Measurements from ENCODE around the gene CEP63.

DNA sequence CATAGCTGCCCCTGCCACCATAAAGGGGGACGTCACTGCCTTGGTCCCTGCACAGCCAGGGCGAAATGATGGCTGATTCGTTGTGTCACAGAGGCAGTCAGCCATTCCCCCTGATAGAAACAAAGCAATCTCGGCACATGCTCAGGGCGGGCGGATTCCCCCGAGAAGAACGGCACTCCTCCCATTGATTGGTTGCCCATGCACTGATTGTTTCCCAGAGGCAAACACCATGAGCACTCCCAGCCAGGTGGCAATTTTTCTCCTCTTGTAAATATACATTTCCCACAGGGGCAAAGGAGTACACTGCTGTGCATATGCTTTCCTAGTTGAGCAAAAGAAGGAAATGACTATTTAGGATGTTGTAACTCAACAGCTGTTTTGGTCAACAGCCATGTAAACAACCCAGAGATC is 108.5 kb downstream of the CEP63 start:
- TF ChIP-seq, protein P1, sequence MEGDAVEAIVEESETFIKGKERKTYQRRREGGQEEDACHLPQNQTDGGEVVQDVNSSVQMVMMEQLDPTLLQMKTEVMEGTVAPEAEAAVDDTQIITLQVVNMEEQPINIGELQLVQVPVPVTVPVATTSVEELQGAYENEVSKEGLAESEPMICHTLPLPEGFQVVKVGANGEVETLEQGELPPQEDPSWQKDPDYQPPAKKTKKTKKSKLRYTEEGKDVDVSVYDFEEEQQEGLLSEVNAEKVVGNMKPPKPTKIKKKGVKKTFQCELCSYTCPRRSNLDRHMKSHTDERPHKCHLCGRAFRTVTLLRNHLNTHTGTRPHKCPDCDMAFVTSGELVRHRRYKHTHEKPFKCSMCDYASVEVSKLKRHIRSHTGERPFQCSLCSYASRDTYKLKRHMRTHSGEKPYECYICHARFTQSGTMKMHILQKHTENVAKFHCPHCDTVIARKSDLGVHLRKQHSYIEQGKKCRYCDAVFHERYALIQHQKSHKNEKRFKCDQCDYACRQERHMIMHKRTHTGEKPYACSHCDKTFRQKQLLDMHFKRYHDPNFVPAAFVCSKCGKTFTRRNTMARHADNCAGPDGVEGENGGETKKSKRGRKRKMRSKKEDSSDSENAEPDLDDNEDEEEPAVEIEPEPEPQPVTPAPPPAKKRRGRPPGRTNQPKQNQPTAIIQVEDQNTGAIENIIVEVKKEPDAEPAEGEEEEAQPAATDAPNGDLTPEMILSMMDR (IDR thresholded peaks at IDR 0.05; ENCODE audit: low read depth, low read length), result no peak
- no peak for TF ChIP-seq POLR2A (IDR thresholded peaks at IDR 0.05; ENCODE audit: extremely low read depth, insufficient read length)

Data from NB4 (cell line).